Endometrial microvascular endothelial cells (primary cell): ENCODE measurements around the gene RAB3D. TPM values are rescaled to one million over a fixed set of nuclear protein-coding genes. Genes with fewer than 3 reads are reported as not detected.
"Not testable (repeated sequence)": the region's sequence is repeated elsewhere in the genome, so short reads cannot be mapped to it uniquely, and the experiment has no call there.

Experiments used
- in situ Hi-C: cut with HindIII; loops from 2 replicates; pipeline ENCODE4 v1.10.0; 2017; ENCODE audit warnings: low sequenced_read_pairs, low pct_unique_long_range_greater_than_20kb; ENCODE audit errors: inconsistent ontology term
- total RNA-seq: library from RNA; depleted of rRNA; stranded (reverse); fragments of >200 nt; gene quantifications from one replicate; pipeline ENCODE4 v1.2.3, GENCODE V29; 2015; ENCODE audit errors: inconsistent ontology term

The RAB3D gene
- total RNA-seq, 1 donor from 2014 or later: 47.8 TPM

DNA sequence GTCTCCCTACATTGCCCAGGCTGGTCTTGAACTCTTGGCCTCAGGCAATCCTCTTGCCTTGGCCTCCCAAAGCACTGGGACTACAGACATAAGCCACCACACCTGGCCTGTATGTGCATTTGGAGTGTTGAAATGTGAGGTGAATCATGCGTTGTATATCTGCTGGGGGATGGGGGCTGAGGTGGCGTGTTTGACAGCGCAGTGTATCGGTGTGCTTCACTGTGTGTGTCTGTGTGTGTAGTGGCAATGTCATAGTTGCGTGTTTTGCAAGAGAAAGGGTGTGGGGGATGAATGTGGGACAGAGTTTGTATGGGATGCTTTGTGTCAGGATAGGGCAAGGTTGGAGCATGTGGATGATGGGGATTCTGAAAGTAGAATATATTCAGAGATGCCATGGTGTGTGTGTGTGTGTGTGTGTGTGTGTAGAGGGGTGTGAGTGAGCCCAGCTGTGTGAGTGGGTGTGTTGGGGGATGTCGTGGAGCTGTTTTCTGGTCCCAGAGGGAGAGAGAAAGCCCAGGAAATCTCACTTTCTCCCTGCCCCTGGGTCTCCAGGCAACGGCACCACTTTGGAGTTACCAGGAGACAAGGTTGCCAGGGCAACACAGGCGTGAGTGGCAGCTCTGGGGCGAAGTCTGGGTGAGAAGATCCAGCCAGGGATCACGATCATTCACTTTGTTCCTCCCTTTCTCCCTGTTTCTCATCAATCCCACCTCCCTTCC lies 33.9 kb upstream of the RAB3D start:
- in situ Hi-C loops: no loop called here

DNA sequence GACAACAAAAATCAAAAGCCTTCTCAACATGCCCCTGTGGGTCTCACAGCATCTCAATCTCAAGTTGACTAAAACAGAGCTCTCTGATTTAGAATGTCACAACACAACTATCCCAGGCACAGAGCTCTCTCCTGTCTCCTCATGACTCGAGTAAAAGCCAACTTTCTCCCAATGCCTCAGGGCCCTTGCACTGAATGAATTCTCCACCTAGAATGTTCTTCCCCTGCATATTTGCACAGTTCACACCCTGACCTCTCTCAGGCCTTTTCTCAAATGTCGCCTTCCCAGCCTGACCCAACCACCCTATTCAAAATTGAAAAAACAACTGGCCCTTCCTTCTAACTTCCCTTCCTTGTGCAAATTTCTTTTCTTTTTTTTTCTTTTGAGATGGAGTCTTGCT lies 31.3 kb upstream of the RAB3D start:
- in situ Hi-C loops: no loop called here

- in situ Hi-C loops: no loop called here
Observed at GRCh38 chr19:11367528-11367927, 28.1 kb upstream of the RAB3D start.

DNA sequence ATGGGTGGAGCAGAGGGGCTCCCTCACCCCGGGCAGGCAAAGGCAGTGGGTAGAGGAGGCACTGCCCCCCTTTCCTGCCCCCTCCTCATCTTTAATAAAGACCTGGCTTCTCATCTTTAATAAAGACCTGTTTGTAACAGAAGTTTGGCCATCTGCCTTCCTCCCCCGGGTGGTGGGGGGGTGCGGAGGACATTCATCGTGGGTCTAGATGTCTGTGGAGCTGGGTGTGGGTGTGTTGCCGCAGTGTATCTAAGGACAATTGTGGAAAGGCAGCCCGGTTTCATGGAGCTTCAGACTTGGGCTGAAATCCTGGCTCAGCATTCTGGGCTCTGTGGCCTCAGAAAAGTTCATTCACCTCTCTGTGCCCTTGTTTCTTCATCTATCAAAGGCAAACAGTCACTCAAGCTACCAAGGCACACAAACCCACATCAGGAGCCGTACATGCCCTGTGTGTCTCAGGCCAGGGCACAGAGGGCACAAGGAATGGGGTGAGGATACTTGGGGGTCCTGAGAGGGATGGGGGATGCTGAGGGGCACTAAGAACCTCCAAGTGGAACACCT lies 26.2 kb upstream of the RAB3D start:
- in situ Hi-C loops: no loop called here

- in situ Hi-C loops: no loop called here
Observed at GRCh38 chr19:11364935-11365334, 25.5 kb upstream of the RAB3D start.

DNA sequence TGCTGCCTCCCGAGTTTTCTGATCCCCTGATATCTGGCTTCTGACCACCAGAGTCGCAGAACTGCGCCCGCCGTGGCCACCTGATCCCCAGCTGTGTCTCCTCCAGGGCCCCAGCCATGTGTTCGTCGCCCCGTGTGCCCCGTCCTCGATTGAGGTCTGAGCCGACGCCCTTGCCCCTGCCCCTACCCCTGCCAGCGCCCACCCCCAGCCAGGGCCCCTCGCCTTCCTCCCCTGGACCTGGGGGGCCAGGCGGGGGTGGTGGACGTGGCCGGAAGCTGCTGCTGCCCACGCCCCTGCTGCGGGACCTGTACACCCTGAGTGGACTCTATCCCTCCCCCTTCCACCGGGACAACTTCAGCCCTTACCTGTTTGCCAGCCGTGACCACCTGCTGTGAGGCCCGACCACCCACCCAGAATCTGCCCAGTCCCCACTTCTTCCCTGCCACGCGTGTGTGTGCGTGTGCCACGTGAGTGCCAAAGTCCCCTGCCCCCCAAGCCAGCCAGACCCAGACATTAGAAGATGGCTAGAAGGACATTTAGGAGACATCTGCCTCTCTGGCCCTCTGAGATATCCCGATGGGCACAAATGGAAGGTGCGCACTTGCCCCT lies 24.9 kb upstream of the RAB3D start:
- in situ Hi-C loops: no loop called here

- in situ Hi-C loops: no loop called here
Observed at GRCh38 chr19:11363881-11364280, 24.4 kb upstream of the RAB3D start.

DNA sequence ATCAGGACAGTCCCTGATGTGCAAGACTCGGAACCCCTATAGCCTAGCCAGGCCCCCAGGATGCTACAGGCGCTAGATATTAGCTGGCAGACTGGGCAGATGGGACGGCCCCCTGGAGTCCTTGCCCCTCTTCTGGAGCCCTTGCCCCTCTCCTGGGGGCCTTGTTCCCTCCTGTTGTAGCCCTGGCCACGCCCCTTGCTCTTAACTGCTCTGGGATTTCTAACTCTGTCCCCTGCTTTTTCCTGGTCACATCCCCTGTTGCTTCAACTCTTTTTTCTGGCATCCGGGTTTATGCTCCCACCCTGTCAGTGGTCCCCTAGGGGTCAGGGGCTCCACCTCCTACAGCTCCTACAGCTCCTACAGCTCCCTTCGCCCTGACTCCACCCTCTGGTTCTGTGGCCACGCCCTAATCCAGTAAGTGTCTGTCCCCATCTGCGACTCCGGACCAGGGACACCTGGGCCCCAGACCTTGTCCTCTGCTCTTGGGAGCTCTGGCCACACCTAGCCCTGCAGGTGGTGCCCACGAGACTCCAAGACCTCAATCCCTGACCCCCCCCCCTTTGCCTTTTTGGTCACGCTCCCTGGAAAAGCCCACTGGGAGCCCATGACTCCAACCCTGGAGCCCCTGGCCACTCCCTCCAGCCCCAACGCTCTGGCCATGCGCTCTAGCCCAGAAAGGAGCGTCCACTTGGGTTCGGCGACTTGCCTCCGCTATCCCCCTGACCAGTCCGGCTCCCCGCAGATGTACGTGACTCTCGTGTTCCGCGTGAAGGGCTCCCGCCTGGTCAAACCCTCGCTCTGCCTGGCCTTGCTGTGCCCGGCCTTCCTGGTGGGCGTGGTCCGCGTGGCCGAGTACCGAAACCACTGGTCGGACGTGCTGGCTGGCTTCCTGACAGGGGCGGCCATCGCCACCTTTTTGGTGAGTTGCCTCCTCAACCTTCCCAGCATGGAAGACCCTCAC lies 22.6 kb upstream of the RAB3D start:
- in situ Hi-C loops: no loop called here

DNA sequence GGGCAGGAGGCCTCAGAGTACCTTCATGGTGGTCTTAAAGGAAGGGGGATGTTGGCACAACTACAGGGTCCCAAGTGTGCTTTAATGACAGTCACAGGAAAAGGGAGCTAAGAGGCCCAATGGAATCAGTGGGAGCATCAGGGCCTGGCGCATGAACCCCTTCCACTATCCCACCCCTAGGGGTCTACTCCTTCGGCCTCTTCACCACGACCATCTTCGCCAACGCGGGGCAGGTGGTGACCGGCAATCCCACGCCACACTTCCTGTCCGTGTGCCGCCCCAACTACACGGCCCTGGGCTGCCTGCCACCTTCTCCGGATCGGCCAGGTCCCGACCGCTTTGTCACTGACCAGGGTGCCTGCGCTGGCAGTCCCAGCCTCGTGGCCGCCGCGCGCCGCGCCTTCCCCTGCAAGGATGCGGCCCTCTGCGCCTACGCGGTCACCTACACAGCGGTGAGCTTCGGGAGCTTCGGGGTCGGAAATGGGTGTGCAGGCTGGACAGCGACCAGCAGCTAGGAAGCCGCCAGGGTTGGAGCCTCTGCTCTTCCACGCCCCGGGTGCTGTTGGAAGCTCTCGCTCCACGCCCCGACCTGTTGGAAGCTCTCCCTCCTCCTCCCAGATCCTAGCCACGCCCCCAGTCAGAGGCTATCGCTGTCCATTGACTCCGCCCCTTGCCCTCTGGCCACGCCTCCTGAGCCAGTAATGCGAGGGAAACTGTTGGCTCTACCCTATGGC lies 21.7 kb upstream of the RAB3D start:
- in situ Hi-C loops: no loop called here

GRCh38 chr19:11359421-11359820 lies 20.0 kb upstream of the RAB3D start:
- in situ Hi-C loops: no loop called here

GRCh38 chr19:11356676-11357550 lies 17.5 kb upstream of the RAB3D start:
- in situ Hi-C loops: no loop called here

GRCh38 chr19:11356074-11356397 lies 16.6 kb upstream of the RAB3D start:
- in situ Hi-C loops: no loop called here

DNA sequence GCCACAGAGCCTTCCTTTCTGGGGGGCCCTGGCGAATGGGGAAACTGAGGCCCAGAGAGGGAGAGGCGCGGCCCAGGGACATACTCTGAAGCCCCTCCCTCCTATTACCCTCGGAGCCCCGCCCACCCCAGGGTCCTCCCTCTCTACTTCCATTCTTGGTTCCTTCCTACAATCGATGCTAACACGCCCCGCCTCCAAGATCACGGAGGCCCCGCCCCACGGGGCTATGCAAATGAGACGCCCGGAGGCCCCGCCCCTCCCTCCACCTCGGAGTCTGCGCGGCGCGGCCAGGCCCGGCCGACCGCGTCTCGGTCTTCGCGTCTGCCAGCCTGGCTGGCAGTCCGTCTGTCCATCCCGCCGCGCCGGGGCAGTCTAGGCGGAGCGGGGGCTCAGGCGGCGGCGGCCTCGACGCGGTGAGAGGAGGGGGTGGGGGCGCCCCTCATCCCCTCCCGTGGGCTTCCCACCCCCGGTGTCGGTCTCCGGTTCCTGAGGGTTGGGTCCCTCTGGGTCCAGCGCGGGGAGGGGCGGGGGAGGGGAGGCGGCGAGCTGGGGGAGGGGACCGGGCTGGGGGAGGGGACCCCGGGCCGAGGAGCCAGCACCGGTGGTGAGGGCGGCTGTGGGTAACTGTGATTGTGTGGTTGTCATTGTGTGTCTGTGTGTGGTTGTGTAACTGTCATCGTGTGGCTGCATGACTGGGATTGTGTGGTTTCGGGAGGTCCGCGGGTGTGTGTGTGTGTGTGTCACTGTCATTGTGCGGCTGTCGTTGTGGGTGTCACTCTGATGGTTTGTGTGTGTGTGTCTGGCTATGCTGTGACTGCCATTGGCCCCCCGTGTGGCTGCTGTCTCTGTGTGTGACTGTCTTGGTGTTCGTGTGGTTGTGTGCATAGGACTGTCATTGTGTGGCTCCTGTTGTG lies 16.0 kb upstream of the RAB3D start, which contains the start of gene PLPPR2:
Gene PLPPR2 (plus strand): TSS at position 273 of the 914 bp plus-strand sequence. CDS start 2,242 bp downstream, outside the sequence.
- in situ Hi-C loops: no loop called here

GRCh38 chr19:11354102-11354501 lies 14.6 kb upstream of the RAB3D start:
- in situ Hi-C loops: not testable (repeated sequence)

DNA sequence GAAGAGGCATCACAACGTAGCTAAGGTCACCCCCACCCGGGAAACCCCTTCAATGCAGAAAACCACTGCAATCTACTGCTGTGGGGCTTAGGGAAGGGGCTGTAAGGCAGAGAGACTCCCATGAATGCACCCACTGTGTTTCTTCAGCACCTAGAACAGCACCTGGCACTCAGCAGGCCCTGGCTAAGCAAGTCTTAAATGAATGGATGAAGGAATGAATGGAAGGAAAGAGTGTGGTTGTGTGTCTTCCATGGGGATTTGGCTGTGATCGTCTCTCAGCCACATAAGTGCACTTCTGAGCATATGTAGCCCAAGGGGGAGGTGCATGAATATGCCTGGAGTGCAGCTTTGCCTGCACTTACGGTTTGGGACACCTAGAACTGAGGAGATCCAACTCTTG lies 9.7 kb upstream of the RAB3D start:
- in situ Hi-C loops: no loop called here

GRCh38 chr19:11347546-11348039 lies 8.1 kb upstream of the RAB3D start:
- in situ Hi-C loops: no loop called here
